Measurements from ENCODE around the gene PPP2R2C. TPM values are rescaled to one million over a fixed set of nuclear protein-coding genes. Genes with fewer than 3 reads are reported as not detected.

The PPP2R2C gene
- total RNA-seq, 1 donor: under 0.01 TPM

DNA sequence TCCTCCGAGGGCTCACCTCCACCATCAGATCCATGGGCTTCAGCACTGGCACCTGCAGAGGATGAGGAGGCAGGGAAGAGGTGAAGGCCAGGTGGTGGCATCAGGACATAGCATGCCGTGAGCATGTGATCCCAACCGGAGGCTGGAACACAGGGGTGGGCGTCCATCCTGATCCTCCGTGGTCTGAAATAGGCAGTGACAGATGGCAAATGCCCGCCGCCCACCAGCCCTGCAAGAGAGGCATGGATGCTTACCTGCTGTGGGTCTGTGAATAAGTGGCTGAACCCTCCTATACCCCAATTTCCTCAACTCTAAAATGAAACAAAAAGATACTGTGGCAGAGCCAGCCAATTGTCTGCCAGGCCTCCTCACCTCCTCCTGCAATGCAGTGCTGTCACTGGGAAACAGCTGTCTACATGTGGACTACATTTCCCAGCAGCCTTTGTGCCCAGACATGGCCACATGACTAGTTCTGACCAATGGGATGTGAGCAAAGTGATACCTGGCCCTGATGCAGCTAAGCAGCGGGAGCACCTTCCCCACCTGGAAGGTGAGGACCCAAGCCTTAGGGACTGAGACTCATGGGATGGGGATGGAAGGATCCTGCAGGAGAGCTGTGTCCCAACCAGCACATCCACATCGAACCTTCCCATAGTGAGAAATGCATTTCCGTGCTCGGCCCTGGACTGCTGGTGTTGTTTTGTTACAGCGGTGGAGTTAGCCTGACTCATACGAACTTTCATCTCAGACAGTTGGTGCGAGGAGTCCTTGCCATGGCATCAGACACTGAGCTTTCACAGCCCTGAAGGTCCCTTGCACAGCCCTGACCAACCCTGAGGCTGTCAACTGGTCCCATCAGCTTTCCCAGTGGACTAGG lies 99.5 kb downstream of the PPP2R2C start:
- no peak overlapping the region for H3K27ac ChIP-seq (ENCODE audit: low read depth, low read length)
- H3K4me3 ChIP-seq (ENCODE audit: insufficient read depth, low read length): no peak overlapping the region
- H3K4me2 ChIP-seq (ENCODE audit: insufficient read depth, low read length): no peak overlapping the region
- H3K4me1 ChIP-seq (ENCODE audit: insufficient read depth, low read length): no peaks in the 10 kb centered on the region
- H3K79me2 ChIP-seq (ENCODE audit: insufficient read depth, low read length): no peaks in the 10 kb centered on the region
- peaks cover 13% of the 10 kb centered on the region for H3K27me3 ChIP-seq (ENCODE audit: insufficient read depth, low read length)
- no peaks in the 10 kb centered on the region for H3K36me3 ChIP-seq (ENCODE audit: insufficient read depth, low read length)
- DNase-seq (ENCODE audit: insufficient read length, low spot score, missing footprints): peak; percentile 97
- no peak overlapping the region for H2AFZ ChIP-seq (ENCODE audit: low read length)
- TF ChIP-seq, protein P1, sequence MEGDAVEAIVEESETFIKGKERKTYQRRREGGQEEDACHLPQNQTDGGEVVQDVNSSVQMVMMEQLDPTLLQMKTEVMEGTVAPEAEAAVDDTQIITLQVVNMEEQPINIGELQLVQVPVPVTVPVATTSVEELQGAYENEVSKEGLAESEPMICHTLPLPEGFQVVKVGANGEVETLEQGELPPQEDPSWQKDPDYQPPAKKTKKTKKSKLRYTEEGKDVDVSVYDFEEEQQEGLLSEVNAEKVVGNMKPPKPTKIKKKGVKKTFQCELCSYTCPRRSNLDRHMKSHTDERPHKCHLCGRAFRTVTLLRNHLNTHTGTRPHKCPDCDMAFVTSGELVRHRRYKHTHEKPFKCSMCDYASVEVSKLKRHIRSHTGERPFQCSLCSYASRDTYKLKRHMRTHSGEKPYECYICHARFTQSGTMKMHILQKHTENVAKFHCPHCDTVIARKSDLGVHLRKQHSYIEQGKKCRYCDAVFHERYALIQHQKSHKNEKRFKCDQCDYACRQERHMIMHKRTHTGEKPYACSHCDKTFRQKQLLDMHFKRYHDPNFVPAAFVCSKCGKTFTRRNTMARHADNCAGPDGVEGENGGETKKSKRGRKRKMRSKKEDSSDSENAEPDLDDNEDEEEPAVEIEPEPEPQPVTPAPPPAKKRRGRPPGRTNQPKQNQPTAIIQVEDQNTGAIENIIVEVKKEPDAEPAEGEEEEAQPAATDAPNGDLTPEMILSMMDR (IDR thresholded peaks at IDR 0.05; ENCODE audit: extremely low read depth, low read depth, low read length): no peak
- H4K20me1 ChIP-seq (ENCODE audit: insufficient read depth, low read length): no peaks in the 10 kb centered on the region
- H3K9me3 ChIP-seq (ENCODE audit: low read depth, low read length): no peaks in the 10 kb centered on the region

DNA sequence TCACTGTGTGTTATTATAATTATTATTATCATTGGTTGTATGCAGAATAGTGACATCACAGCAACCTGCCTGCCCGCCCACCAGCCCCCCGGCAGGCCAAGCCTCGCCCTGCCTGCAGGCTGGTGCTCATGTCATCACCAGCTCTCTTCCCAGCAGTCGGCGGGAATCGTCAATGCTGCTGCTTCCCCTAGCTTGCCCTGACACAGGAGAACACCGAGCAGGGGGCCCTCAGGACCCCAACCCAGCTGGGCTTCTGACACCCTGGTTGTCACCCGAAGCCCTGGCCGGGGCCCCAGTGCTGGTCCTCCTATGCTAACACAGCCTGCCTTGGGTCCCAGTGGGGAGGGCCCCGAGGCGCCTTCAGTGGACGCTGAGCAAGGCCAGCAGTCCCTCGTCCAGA lies 100.6 kb downstream of the PPP2R2C start:
- Histone ChIP-seq H2AFZ (ENCODE audit: low read length) (no peak overlapping the region), H3K27me3 (ENCODE audit: insufficient read depth, low read length) (peaks cover 19% of the 10 kb centered on the region), H3K36me3 (ENCODE audit: insufficient read depth, low read length) (no peaks in the 10 kb centered on the region), H4K20me1 (ENCODE audit: insufficient read depth, low read length) (no peaks in the 10 kb centered on the region), H3K9me3 (ENCODE audit: low read depth, low read length) (no peaks in the 10 kb centered on the region), H3K4me1 (ENCODE audit: insufficient read depth, low read length) (no peaks in the 10 kb centered on the region), H3K79me2 (ENCODE audit: insufficient read depth, low read length) (no peaks in the 10 kb centered on the region), H3K27ac (ENCODE audit: low read depth, low read length) (no peak overlapping the region), H3K4me3 (ENCODE audit: insufficient read depth, low read length) (no peak overlapping the region), H3K4me2 (ENCODE audit: insufficient read depth, low read length) (no peak overlapping the region)
- no peak for DNase-seq (ENCODE audit: insufficient read length, low spot score, missing footprints)
- TF ChIP-seq, protein P1 (IDR thresholded peaks at IDR 0.05; ENCODE audit: extremely low read depth, low read depth, low read length): no peak

DNA sequence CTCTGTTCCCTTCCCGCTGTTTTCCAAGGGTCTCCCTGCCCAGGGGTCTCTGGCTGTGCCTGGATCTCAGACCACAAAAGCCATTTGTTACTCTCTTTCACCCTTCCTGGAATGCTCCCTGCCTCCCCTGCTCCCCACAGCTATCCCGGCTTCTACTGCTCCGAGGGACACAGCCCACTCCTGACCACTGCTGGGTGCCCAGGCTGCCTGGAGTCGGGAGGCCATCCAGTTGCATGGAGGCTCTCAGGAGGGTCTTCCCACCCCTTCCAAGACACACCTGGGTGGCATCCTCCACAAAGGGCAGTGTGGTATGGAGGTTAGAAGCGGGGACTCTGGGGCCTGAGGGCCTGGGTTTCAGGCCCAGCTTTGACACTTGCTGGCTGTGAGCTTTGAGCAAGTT lies 101.1 kb downstream of the PPP2R2C start:
- no peak for DNase-seq (ENCODE audit: insufficient read length, low spot score, missing footprints)
- H3K4me2 ChIP-seq (ENCODE audit: insufficient read depth, low read length): no peak overlapping the region
- TF ChIP-seq, protein P1 (IDR thresholded peaks at IDR 0.05; ENCODE audit: extremely low read depth, low read depth, low read length): no peak
- no peaks in the 10 kb centered on the region for H3K79me2 ChIP-seq (ENCODE audit: insufficient read depth, low read length)
- peaks cover 19% of the 10 kb centered on the region for H3K27me3 ChIP-seq (ENCODE audit: insufficient read depth, low read length)
- no peaks in the 10 kb centered on the region for H3K4me1 ChIP-seq (ENCODE audit: insufficient read depth, low read length)
- no peaks in the 10 kb centered on the region for H3K36me3 ChIP-seq (ENCODE audit: insufficient read depth, low read length)
- no peaks in the 10 kb centered on the region for H3K9me3 ChIP-seq (ENCODE audit: low read depth, low read length)
- H4K20me1 ChIP-seq (ENCODE audit: insufficient read depth, low read length): no peaks in the 10 kb centered on the region
- H3K4me3 ChIP-seq (ENCODE audit: insufficient read depth, low read length): no peak overlapping the region
- no peak overlapping the region for H3K27ac ChIP-seq (ENCODE audit: low read depth, low read length)
- H2AFZ ChIP-seq (ENCODE audit: low read length): no peak overlapping the region

GRCh38 chr4:6369924-6370645 lies 102.3 kb downstream of the PPP2R2C start:
- Histone ChIP-seq H3K27ac (ENCODE audit: low read depth, low read length) (no peak overlapping the region), H3K4me3 (ENCODE audit: insufficient read depth, low read length) (no peak overlapping the region), H3K4me2 (ENCODE audit: insufficient read depth, low read length) (no peak overlapping the region), H3K36me3 (ENCODE audit: insufficient read depth, low read length) (no peaks in the 10 kb centered on the region), H3K4me1 (ENCODE audit: insufficient read depth, low read length) (no peaks in the 10 kb centered on the region), H3K27me3 (ENCODE audit: insufficient read depth, low read length) (peaks cover 19% of the 10 kb centered on the region), H3K79me2 (ENCODE audit: insufficient read depth, low read length) (no peaks in the 10 kb centered on the region), H2AFZ (ENCODE audit: low read length) (no peak overlapping the region), H4K20me1 (ENCODE audit: insufficient read depth, low read length) (no peaks in the 10 kb centered on the region), H3K9me3 (ENCODE audit: low read depth, low read length) (no peaks in the 10 kb centered on the region)
- TF ChIP-seq, protein P1 (IDR thresholded peaks at IDR 0.05; ENCODE audit: extremely low read depth, low read depth, low read length): no peak
- no peak for DNase-seq (ENCODE audit: insufficient read length, low spot score, missing footprints)

Measured in osteoblast (primary cell).